Activated naive CD4-positive, alpha-beta T cell treated with anti-CD3 and anti-CD28 coated beads, Interleukin-2, amount 50 U/mL, for 24 hours (primary cell): ENCODE data around the gene ULK3.
A peak's percentile ranks its signal among the peaks of the same experiment; 100 is the strongest.
"Not testable (repeated sequence)": the region's sequence is repeated elsewhere in the genome, so short reads cannot be mapped to it uniquely, and the experiment has no call there.

Experiments
- H3K27ac Mint-ChIP-seq: one replicate; pipeline ENCODE4 v1.8.0; 2021; ENCODE audit warnings: mild to moderate bottlenecking, mixed read lengths
- H3K27me3 Mint-ChIP-seq: one replicate; pipeline ENCODE4 v1.8.0; 2021; ENCODE audit warnings: mixed read lengths
- H3K36me3 Mint-ChIP-seq: one replicate; pipeline ENCODE4 v1.8.0; 2021; ENCODE audit warnings: mixed read lengths
- H3K4me1 Mint-ChIP-seq: one replicate; pipeline ENCODE4 v1.8.0; 2021; ENCODE audit warnings: mixed read lengths
- H3K4me3 Mint-ChIP-seq: one replicate; pipeline ENCODE4 v1.8.0; 2021; ENCODE audit warnings: mild to moderate bottlenecking, mixed read lengths
- H3K9me3 Mint-ChIP-seq: one replicate; pipeline ENCODE4 v1.8.0; 2021; ENCODE audit warnings: mixed read lengths

ULK3 gene

DNA sequence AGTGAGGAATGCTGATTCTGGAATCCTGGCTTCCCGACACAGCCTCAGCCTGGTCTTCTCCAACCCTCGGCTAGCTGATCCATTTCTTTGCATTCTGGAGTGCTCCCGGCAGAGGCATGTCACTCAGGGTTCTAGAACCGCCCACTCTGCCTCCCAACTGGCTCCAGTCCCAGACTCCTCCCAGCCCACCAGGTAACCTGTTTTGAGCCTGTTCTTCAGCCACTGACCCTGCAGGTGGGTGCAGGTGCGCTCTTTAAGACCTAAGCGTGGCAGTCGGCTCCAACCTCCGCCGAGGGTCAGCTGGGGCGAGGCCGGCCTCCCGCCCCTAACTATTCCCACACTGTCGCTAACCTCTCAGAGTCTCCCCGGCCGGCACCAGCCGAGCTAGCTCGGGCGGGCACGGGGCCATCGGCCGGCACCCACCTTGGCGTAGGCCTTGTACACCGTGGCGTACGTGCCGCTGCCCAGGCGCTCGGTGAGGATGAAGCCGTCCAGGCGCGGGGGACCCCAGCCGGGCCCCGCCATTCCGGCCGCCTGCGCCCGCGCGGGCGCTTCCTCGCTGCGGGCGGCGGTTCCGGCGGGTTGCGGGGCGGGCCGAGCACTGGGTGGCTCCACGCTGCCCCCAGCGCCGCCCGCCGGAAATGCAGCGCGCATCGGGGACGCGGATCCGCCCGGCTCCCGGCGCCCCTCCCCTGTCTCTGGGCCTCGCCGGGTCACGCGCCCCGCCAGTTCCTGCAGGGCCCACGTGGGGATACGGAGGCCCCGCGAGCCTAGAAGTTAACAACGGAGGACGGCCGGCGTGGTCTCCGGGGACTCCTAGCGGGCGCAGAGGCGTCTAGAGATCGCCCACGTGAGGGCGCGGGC lies at the start of gene ULK3:
Gene ULK3 (minus strand): TSS at position 576 of the 864 bp plus-strand sequence. CDS start 51 bp downstream, at position 525.
- H3K27me3 Mint-ChIP-seq, result no peaks in the 10 kb centered on the region
- H3K4me1 Mint-ChIP-seq, result peaks cover 45% of the 10 kb centered on the region
- H3K27ac Mint-ChIP-seq, result peak within 1 kb of the TSS; percentile 98
- H3K4me3 Mint-ChIP-seq, result peak within 1 kb of the TSS; percentile 92
- peaks cover 2% of the 10 kb centered on the region for H3K36me3 Mint-ChIP-seq
- H3K9me3 Mint-ChIP-seq, result no peaks in the 10 kb centered on the region

DNA sequence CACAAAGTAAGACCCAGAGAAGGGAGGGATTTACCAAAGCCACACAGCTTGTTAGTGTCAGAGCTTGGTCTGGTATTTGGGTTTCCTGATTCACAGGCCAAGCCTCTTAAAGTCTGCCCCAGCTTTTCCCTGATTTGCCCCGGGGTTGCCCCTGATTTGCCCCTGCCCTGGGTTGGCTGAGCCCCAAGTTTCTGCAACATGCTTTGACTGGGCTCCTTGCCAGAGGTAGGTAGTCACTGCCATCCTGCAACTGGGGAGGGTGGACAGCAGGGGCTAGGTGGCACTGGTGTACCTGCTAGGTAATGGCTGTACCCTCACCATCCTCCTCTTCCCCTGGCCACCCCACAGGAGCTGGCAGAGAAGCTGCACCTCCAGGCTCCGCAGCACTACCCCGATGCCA lies 49.4 kb upstream of the ULK3 start:
- Mint-ChIP-seq H3K4me3 (no peak overlapping the region), H3K36me3 (peaks cover 5% of the 10 kb centered on the region), H3K27ac (no peak overlapping the region), H3K4me1 (peaks cover 47% of the 10 kb centered on the region), H3K9me3 (no peaks in the 10 kb centered on the region), H3K27me3 (no peaks in the 10 kb centered on the region)

GRCh38 chr15:74891469-74891868 lies 48.5 kb upstream of the ULK3 start:
- Mint-ChIP-seq H3K4me1 (peaks cover 47% of the 10 kb centered on the region), H3K27me3 (no peaks in the 10 kb centered on the region), H3K9me3 (no peaks in the 10 kb centered on the region), H3K36me3 (peaks cover 5% of the 10 kb centered on the region), H3K4me3 (peak overlapping the region; percentile 0), H3K27ac (no peak overlapping the region)

GRCh38 chr15:74890665-74890960 lies 47.7 kb upstream of the ULK3 start:
- Mint-ChIP-seq H3K27me3 (no peaks in the 10 kb centered on the region), H3K4me1 (peaks cover 47% of the 10 kb centered on the region), H3K4me3 (peak overlapping the region; percentile 95), H3K9me3 (no peaks in the 10 kb centered on the region), H3K36me3 (peaks cover 5% of the 10 kb centered on the region), H3K27ac (peak overlapping the region; percentile 46)

- H3K27me3 Mint-ChIP-seq, result no peaks in the 10 kb centered on the region
- H3K36me3 Mint-ChIP-seq, result peaks cover 5% of the 10 kb centered on the region
- peak within 1 kb of the TSS; percentile 95 for H3K4me3 Mint-ChIP-seq
- no peaks in the 10 kb centered on the region for H3K9me3 Mint-ChIP-seq
- peak within 1 kb of the TSS; percentile 94 for H3K27ac Mint-ChIP-seq
- H3K4me1 Mint-ChIP-seq, result peaks cover 47% of the 10 kb centered on the region
These were observed 47.1 kb upstream of the ULK3 start, which contains the start of gene MPI for GRCh38 chr15:74889883-74890664. TSS of gene MPI (plus strand) at chr15:74890042. CDS start at chr15:74890074, 32 bp downstream.

DNA sequence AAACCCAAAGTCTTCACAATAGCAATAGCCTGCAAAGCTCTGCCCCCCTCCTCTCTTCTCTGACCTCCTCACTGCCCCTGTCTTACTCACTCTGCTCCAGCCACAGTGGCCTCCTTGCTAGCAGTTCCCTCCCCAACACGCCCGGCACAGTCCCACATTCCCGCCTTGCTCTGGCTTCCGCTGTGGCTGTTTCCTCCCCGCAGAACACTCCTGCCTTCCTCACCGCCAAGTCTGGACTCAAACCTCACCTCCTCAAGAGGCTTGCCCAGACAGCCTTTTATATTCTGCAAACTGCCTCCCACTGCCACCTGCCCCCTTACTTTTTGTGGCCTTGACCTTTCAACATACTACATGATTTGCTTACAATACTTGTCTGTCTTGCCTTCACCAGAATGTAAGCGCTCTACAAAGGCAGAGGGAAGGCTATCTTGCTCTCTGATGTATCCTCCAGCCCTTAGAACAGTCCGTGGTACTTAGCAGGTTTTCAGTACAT lies 46.5 kb upstream of the ULK3 start:
- Mint-ChIP-seq H3K36me3 (peaks cover 5% of the 10 kb centered on the region), H3K4me3 (peak overlapping the region; percentile 95), H3K9me3 (no peaks in the 10 kb centered on the region), H3K4me1 (peaks cover 47% of the 10 kb centered on the region), H3K27me3 (no peaks in the 10 kb centered on the region), H3K27ac (peak overlapping the region; percentile 94)

GRCh38 chr15:74888716-74889115 lies 45.8 kb upstream of the ULK3 start:
- peaks cover 3% of the 10 kb centered on the region for H3K36me3 Mint-ChIP-seq
- H3K4me3 Mint-ChIP-seq, result peak overlapping the region; percentile 95
- H3K27ac Mint-ChIP-seq, result peak overlapping the region; percentile 94
- no peaks in the 10 kb centered on the region for H3K27me3 Mint-ChIP-seq
- H3K4me1 Mint-ChIP-seq, result peaks cover 43% of the 10 kb centered on the region
- H3K9me3 Mint-ChIP-seq, result no peaks in the 10 kb centered on the region

GRCh38 chr15:74887537-74888193 lies 44.7 kb upstream of the ULK3 start:
- not testable (repeated sequence) for H3K4me3 Mint-ChIP-seq, H3K9me3 Mint-ChIP-seq, H3K36me3 Mint-ChIP-seq, H3K27me3 Mint-ChIP-seq, H3K27ac Mint-ChIP-seq
- peaks cover 33% of the 10 kb centered on the region for H3K4me1 Mint-ChIP-seq

DNA sequence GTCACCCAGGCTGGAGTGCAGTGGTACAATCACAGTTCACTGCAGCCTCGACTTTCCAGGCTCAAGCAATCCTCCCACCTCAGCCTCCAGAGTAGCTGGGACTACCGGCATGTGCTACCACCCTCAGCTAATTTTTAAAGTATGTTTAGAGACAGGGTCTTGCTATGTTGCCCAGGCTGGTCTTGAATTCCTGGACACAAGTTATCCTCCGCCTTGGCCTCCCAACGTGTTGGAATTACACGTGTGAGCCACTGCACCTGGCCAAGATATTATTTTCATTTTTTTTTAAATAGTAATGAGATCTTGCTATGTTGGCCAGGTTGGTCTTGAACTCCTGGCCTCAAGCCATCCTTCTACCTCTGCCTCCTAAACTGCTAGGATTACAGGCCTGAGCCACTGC lies 42.5 kb upstream of the ULK3 start:
- no peaks in the 10 kb centered on the region for H3K27me3 Mint-ChIP-seq
- H3K4me1 Mint-ChIP-seq, result peaks cover 13% of the 10 kb centered on the region
- no peaks in the 10 kb centered on the region for H3K36me3 Mint-ChIP-seq
- H3K9me3 Mint-ChIP-seq, result no peaks in the 10 kb centered on the region
- H3K4me3 Mint-ChIP-seq, result no peak overlapping the region
- H3K27ac Mint-ChIP-seq, result no peak overlapping the region

GRCh38 chr15:74884428-74885223 lies 41.7 kb upstream of the ULK3 start:
- Mint-ChIP-seq H3K36me3 (no peaks in the 10 kb centered on the region), H3K27me3 (no peaks in the 10 kb centered on the region), H3K4me3 (no peak overlapping the region), H3K4me1 (peaks cover 8% of the 10 kb centered on the region), H3K9me3 (no peaks in the 10 kb centered on the region), H3K27ac (no peak overlapping the region)

DNA sequence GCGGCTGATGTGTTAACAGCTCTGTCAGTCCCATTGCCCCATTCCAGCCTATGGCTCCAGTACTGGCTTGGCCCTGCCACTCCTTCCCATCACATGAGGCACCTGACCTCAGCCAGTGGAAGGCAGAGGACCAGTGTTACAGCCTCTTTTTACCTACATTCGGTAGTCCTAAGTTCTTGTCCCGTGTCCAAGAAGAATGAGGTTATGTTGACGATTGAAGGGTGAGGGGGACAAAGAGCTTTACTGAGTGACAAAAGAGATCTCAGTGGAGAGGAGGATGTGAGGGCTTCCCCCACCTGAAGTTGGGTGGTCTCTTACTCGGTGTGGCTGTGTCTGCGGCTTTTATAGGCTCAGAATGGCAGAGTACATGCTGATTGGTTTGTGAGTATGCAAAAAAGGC lies 39.6 kb upstream of the ULK3 start:
- no peaks in the 10 kb centered on the region for H3K36me3 Mint-ChIP-seq
- H3K9me3 Mint-ChIP-seq, result no peaks in the 10 kb centered on the region
- H3K27ac Mint-ChIP-seq, result no peak overlapping the region
- no peaks in the 10 kb centered on the region for H3K27me3 Mint-ChIP-seq
- H3K4me3 Mint-ChIP-seq, result no peak overlapping the region
- H3K4me1 Mint-ChIP-seq, result no peaks in the 10 kb centered on the region

GRCh38 chr15:74878273-74878672 lies 35.3 kb upstream of the ULK3 start:
- Mint-ChIP-seq H3K4me3 (no peak overlapping the region), H3K27ac (no peak overlapping the region), H3K27me3 (no peaks in the 10 kb centered on the region), H3K4me1 (peaks cover 5% of the 10 kb centered on the region), H3K9me3 (no peaks in the 10 kb centered on the region), H3K36me3 (no peaks in the 10 kb centered on the region)

GRCh38 chr15:74873756-74874424 lies 30.9 kb upstream of the ULK3 start:
- Mint-ChIP-seq H3K27ac (peak overlapping the region; percentile 91), H3K9me3 (no peaks in the 10 kb centered on the region), H3K4me1 (peaks cover 43% of the 10 kb centered on the region), H3K27me3 (no peaks in the 10 kb centered on the region), H3K36me3 (peaks cover 3% of the 10 kb centered on the region), H3K4me3 (peak overlapping the region; percentile 99)

GRCh38 chr15:74873036-74873755 lies 30.2 kb upstream of the ULK3 start, which contains the start of gene SCAMP2:
TSS of gene SCAMP2 (minus strand) at chr15:74873365. CDS start at chr15:74873255, 110 bp downstream.
- H3K27ac Mint-ChIP-seq, result peak within 1 kb of the TSS; percentile 95
- peaks cover 3% of the 10 kb centered on the region for H3K36me3 Mint-ChIP-seq
- H3K27me3 Mint-ChIP-seq, result no peaks in the 10 kb centered on the region
- peak within 1 kb of the TSS; percentile 99 for H3K4me3 Mint-ChIP-seq
- peaks cover 50% of the 10 kb centered on the region for H3K4me1 Mint-ChIP-seq
- no peaks in the 10 kb centered on the region for H3K9me3 Mint-ChIP-seq
